Stimulated activated CD8-positive, alpha-beta memory T cell treated with anti-CD3 and anti-CD28 coated beads, Interleukin-2, amount 100 ng/mL, for 1 hour (primary cell): ENCODE results near the gene CDC123.
"Not testable (repeated sequence)": the region's sequence is repeated elsewhere in the genome, so short reads cannot be mapped to it uniquely, and the experiment has no call there.

Source experiments
- DNase-seq, 2 donors: peaks; one replicate each; pipeline ENCODE4 v3.0.0-alpha.2; 2020; ENCODE audit warnings: low read depth in 2 of 2

CDC123 gene

DNA sequence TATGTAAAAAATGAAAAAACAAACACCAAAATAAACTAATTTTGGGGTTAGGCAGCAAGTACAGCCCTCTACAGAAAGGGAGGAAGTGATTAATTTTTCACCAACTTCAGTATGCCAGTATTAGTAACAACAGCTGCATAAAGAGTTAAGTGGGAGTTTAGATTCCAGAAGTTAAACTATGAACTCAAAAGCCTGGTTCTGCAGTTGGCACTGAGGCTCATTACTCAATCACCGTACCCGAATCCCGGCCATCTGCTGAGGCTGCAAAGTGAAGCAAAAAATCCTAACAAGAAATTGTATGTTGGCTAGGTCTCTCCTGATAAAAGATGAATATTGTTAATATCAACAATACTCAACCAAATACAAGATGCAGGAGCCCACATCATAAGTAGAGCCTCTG is 4.3 kb upstream of the CDC123 start:
- DNase-seq, result no peak

DNA sequence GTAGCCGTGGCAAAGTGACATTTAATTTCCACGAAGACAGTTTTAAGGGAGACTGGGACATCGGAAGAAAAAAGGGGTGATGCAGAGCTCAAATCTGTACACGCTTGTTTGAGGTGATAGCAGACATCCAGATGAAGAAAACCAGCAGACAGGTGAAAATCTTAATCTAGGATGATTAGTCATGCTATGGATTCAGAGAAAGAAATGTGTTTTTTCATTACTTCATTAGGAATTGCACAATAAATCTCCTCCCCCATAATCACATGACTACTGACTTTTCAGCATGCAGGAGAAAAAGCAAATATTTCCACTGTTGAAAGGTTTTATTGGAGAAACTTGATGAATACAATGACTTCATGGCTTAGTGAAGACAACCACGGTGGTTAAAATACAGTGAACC is 2.8 kb upstream of the CDC123 start:
- DNase-seq, result no peak

DNA sequence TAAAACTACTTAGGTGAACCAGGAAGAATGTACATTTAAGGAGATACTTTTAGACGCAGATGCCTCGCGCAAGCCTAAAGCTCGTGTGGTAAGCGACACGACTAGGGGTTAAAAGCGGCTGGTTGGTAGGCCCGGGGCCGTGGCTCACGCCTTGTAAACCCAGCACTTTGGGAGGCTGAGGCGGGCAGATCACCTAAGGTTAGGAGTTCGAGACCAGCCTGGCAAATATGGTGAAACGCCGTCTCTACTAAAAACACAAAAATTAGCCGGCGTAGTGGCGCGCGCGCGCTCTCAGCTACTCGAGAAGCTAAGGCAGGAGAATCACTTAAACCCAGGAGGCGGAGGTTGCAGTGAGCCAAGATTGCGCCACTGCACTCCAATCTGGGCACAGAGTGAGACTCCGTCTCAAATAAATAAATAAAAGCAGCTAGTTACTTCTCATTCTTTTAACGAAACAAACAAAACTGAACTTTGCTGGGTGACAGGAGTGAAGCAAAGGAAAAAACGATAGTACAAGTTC is 1.2 kb upstream of the CDC123 start:
- DNase-seq, result no peak

DNA sequence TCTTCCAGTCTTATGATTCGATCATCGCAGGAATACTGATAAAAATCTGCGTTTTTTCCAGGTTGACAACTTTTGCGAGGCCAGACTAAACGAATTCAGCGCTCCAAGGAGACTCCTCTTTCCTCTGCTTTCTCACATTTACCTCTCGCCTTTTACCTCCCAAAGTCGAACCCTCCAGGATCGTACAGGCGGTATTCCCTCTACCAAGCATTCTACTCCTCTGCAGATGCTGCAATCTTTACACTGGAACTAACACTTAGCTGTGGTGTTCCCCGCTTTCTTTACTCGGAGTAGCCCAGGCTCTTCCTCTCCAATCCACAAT is 746 bp upstream of the CDC123 start:
- no peak for DNase-seq

DNA sequence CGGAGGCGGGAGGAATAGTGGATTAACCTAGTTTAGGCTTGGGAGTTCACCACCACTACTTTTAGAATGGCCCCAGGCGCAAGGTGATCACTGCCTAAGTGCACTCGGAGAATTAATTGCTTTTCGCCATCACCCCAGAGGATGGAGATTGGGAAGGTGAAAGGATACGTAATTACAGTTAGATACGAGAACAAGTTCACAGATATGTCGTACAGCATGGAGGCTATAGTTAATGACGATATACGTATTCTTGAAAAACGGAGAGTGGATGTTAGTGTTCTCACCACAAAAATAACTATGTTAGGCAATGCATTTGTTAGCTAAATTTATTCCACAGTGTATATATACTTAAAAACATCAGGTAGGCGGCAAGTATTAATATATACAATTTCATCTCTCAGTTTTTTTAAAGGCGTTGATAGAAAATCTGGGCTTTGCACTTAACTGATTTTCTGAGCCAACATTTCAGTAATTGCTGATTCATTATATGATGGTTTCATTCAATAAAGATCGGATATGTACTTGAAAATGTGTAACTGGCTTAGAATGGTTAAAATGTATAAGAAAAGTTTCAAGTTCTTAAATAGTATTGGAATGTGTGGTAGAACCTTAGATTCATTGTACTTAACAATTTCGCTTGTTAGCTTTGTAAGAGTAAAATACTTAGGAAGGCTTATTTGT is 683 bp downstream of the CDC123 start:
- no peak for DNase-seq

DNA sequence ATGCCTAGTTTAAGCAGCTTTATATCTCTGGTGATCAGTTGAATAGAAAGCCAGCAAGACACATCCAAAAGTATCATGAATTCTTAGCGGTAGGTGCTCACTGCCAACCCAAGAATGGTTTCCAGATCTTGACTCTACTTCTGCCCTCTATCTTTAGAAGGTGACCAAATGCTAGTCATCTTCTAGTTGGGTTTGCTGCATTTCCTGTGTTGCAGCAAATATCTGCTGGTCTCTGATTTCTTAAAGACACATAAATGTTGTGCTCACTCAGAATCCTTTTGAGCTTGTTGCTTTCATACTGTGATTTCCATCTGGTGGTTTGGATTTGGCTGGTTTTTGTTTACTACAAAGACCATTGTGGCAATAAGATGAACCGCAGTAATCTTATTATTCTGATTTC is 2.2 kb downstream of the CDC123 start:
- no peak for DNase-seq

DNA sequence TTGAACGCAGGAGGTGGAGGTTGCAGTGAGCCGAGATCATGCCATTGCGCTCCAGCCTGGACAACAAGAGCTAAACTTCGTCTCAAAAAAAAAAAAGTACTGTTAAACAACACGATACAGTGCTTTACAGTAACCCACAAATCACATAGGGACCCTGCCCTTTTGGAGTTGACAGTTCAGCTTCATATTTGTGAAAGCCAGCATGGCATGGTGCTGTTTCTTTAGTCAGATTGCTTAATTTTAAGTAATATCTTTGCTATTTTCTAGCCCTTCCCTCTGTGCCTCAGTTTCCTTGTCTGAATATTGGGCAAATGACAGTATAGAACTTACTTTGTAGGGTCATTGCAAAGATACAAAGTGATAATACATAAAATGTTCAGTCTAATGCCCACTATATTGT is 4.9 kb downstream of the CDC123 start:
- no peak for DNase-seq

DNA sequence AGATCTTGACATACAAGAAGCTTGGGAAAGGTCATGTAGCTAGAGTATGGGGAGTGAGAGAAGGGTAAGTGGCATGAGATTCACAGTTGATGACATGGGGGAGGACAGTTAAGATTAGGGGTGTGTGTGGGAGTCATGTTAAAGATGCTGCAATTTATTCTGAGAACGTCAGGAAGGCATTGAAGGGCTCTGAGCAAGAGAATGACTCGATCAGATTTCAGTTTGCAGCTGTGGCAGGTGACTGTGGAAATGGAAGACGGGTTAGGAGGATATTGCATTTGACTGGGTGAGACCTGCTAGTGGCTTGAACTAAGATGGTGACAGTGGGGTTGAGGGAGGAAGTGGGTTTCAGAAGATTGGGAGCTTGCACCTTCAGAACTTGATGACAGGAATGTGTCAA is 5.6 kb downstream of the CDC123 start:
- DNase-seq, result no peak

DNA sequence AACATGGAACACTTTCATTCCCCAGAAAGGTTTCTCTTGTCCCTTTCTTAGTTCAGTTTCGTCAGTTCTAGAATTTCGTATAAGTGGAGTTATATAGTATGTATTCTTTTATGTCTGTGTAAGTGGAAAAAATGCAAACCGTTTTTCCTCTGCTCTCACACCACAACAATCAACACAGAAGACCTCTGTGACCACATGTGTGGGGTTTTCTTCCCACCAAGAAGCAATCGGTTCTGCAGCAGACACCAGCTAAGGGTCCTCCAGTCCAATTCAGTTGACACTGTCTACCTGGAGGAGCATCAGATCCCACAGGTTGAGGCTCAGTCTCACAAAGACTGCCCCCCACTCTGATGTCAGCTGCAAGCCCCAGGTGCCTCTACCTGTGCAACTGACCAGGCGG is 6.2 kb downstream of the CDC123 start:
- DNase-seq, result no peak

DNA sequence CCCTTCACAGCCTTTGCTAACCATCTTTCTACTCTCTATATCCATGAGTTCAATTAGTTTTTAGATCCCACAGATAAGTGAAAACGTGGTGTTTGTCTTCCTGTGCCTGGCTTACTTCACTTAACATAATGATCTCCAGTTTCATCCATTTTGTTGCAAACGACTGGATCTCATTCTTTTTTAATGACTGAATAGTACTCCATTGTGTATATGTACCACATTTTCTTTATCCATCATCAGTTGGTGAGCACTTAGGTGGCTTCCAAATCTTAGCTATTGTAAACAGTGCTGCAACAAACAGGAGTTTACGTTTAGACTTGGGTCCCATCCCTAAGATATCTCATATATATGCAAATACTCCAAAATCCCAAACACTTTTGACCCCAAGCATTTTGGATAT is 9.1 kb downstream of the CDC123 start:
- no peak for DNase-seq

DNA sequence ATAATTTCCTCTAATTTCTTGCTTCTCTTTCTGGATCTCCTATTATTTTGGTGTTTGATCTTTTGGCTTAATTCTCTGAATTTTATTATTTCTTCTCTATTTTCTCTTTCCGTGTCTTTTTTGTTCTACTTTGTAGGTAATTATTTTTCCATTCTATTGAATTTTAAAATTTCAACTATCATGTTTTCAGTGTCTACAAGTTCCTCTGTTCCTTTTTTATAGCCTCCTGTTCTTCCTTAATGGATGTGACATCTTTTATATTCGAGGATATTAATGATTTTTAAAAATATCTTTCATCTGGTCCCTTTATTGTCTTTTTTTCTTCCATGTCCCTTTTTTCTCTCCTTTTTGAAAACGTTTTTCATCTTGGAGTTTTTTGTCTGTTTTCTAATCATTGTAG is 11.1 kb downstream of the CDC123 start:
- no peak for DNase-seq

DNA sequence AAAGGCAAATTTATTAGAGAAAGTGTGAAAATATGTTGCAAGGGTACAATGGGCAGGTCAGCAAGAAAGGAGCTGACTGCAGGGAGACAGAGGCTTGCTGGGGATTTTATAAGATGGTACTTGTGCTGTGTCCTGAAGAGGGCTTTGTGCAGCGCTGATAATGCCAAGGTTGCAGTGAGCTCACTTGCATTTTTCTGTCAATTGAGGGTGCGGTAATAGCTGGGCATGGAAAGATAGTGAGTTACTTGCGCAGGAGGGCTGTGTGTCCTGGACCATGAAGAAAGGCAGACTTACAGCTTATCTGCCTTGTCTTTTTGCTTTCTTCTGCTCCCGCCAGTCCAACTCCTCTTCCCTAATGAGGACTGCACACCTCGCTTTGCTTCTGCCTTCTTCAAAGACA is 12.5 kb downstream of the CDC123 start:
- DNase-seq, result no peak

DNA sequence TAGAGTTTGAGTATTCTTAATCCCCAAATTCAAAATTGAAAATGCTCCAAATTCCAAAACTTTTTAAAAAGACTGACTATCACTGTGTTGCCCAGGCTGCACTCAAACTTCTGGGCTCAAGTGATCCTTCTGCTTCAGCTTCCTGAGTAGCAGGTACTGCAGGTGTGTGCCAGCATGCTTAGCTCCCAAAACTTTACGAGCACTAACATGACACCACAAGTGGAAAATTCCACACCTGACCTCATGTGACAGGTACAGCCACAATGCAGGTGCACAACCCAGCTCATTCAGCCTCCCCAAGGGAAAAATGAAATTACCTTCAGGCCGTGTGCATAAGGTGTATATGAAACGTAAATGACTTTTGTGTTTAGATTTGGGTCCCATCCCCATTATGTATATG is 16.5 kb downstream of the CDC123 start:
- DNase-seq, result no peak

DNA sequence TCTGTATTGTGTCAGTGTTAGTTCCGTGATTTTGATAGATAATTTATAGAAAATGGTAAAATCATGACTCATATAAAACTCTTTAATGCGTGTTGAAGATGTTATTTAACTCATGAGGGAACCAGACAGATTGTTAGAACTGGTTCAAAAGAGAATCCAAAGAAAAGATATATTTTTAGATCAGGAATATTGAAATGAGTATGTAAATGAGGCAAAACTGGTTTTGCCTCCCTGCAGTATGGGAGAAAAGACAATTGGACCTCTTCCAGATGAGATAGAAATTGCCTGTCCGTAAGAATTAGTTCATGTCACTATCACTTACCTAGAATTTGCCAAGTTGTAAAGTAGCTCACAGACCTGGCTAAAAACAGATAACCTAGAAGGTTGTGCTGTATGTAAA is 17.6 kb downstream of the CDC123 start:
- no peak for DNase-seq

DNA sequence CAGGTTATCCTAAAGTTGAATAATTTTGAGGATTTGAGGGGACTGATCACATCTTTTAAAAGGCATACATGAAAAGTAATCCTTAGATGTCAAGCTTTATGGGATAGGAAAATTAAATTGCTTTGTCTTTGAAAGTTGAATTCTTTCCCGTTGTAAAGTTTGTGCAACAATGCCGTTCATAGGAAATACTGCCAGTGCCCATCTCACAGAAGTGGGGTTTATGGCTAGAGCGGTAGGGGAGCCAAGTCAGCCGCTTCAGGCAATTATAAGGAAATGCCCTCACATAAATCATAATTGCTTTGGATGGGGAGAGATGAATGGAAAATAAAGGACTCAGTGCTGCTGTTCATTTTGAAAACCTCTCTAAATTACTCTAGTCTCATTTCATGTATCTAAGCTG is 18.1 kb downstream of the CDC123 start:
- no peak for DNase-seq

DNA sequence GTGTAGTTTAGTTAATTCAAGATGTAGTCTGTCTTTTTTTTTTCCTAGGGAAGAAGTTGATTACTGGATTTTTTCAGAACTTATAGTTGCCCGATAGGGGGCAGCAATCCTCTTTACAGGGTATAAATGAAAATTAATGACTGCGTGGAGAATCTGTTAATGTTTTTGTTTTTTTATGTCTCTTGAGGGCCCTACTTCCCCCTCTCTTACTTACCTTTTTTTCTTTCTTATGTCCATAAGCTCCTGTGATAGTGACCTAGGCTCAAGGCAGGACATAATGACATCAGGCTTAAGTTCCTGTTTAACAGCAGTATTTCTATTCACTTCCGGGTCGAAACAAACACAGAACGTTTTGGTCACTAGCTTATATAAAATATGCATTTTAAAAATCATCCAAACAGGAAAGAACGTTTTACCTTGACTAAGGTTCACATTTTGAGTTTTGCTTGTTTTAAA is 18.8 kb downstream of the CDC123 start:
- peak in 1 of 2 donors; percentile 11 for DNase-seq

DNA sequence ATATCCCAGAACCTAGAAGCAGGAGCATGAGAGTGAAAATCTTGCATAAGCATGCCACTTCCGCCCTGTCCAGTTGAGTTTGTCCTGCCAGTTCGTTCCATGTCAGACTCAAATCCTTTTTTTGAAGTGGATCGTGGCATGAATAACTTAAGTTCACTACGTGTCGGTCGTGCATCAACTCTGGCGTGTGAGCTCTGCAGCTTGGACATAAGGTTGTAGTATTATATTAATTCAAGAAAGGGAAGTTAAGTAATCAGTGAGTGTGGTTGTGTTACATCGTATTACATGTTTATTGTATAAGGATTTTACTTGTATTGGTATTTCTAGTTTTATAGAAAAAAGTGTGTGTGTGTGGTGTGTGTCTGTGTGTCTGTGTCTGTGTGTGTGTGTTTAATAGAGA is 23.0 kb downstream of the CDC123 start:
- DNase-seq, result no peak

DNA sequence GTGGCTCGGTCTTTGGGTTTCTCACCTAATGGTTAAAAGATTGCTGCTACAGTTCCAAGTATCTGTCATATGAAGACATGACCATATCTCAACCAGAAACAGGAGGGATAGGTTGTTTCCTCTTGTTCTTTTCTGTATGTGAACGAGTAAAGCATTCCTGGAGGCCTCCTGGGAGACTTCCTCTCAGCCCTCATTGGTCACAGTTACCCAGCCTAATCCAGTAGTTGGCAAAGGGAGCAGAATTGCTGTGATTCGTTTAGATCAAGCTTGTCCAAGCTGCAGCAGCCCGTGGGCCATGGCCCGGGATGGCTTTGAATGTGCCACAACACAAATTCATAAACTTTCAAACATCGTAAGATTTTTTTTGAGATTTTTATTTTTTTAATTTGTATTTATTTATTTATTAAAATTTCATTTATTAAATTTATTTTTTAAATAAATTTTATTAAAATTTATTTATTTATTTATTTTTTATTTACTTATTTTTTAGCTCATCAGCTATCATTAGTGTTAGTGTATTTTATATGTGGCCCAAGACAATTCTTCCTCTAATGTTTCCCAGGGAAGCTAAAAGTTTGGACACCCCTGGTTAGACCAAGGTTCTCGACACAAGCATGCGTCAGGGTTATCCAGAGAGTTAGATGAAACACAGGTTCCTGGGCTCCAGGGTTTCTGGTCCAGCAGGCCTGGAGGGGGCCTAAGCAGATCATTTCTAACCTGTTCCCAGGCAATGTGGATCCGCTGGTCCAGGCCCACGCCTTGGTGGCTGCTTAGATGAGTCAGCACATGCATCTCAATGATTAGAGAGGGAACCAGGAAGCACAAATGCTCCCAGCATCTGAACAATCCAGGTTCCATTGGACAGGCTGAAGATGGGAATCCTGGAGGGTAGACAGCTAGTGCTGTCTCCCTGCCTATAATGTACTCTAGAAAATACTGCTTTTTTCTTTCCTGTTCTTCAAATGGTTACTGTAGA is 25.6 kb downstream of the CDC123 start:
- DNase-seq, result no peak

DNA sequence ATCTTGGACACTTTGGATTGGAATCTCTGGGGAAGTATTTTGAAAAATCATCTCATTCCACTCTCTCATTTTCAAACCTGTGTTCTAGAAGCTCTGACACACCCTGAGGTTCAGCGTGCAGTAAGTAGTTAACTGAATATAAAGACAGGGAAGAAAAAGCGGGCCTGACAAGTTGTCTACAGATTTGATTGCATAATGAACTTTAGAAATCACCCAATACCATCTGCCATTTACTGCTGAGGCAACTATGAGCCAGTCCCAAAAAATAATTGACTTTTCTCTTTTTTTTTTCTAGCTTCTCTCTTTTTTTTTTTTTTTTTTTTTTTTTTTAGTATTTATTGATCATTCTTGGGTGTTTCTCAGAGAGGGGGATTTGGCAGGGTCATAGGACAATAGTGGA is 29.5 kb downstream of the CDC123 start:
- DNase-seq, result no peak

DNA sequence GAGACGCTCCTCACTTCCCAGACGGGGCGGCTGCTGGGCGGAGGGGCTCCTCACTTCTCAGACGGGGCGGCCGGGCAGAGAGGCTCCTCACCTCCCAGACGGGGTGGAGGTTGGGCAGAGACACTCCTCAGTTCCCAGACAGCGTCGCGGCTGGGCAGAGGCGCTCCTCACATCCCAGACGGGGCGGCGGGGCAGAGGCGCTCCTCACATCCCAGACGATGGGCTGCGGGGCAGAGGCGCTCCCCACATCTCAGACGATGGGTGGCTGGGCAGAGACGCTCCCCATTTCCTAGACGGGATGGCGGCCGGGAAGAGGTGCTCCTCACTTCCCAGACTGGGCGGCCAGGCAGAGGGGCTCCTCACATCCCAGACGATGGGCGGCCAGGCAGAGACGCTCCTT is 30.4 kb downstream of the CDC123 start:
- DNase-seq, result not testable (repeated sequence)

DNA sequence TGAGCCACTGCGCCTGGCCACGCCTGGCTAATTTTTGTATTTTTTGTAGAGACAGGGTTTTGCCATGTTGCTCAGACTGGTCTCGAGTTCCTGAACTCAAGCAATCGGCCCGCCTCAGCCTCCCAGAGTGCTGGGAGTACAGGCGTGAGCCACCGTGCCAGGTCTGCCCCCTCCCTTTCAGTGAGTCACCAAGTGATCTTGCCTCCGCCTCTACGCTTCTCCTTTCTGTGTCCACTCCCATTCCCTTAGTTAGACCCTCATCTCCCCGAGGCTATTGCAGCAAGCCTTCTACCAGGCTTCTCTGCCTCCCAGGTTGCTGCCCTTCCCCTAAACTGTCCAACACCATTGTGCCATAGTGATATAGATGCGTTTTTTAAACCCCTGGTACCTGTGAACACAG is 32.9 kb downstream of the CDC123 start:
- DNase-seq, result no peak

DNA sequence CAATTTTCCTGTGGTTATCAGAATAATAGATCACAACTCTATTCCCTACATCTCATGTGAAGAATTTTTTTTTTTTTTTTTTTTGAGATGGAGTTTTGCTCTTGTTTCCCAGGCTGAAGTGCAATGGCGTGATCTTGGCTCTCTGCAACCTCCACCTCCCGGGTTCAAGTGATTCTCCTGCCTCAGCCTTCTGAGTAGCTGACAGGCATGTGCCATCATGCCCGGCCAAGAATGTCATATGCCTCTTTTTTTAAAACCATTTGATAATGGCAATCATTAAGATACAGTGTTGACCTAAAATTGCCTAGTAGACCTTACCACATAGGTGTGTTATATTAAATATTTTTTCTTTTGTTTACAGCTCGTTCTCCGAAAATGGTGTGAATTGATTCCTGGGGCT is 38.7 kb downstream of the CDC123 start:
- not testable (repeated sequence) for DNase-seq

DNA sequence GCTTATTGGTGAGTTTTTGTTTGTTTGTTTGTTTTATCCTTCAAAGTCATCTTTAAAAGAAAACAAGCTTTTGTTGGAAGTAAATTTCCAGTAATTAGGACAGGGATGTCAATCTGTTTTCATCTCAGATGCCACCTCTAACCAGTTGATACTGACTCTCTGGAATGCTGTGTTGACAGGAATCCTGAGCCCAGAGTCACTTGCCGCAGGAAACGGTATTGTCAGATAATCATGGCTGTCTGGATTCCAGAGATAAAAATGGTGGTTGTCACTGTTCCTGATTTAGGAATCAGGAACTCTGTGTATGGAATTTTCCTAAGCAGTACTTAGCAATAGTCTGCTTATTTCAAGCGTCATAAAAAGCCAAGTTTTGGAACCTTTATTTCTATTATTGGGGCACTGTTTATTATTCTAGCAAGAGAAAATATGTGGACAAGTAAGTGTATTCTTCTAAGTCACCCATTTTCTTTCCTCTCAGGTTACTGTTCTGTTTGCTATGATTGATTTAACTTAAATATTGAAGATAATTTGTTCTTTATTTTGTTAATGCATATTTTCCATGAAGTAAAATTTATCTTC is 39.2 kb downstream of the CDC123 start:
- DNase-seq, result no peak
